ENCODE data around the gene VPS41. TPM values are rescaled to one million over a fixed set of nuclear protein-coding genes. Genes with fewer than 3 reads are reported as not detected.
A peak's percentile ranks its signal among the peaks of the same experiment; 100 is the strongest.

Gene VPS41
- total RNA-seq, 2 experiments from 2014 or later: 50.1 to 50.8 TPM

GRCh38 chr7:38813768-38814167, 95.2 kb downstream of the VPS41 start:
- no peak for DNase-seq
- no peaks in the 10 kb centered on the region for H3K9me3 Mint-ChIP-seq
- no peak overlapping the region for H3K4me3 Mint-ChIP-seq
- H3K36me3 Mint-ChIP-seq (ENCODE audit: low read depth): peaks cover 8% of the 10 kb centered on the region
- ChIA-PET POLR2A (no interaction called here), CTCF (no interaction called here)
- H3K4me1 Mint-ChIP-seq: no peaks in the 10 kb centered on the region
- no peaks in the 10 kb centered on the region for H3K27me3 Mint-ChIP-seq
- H3K27ac Mint-ChIP-seq: no peak overlapping the region

DNA sequence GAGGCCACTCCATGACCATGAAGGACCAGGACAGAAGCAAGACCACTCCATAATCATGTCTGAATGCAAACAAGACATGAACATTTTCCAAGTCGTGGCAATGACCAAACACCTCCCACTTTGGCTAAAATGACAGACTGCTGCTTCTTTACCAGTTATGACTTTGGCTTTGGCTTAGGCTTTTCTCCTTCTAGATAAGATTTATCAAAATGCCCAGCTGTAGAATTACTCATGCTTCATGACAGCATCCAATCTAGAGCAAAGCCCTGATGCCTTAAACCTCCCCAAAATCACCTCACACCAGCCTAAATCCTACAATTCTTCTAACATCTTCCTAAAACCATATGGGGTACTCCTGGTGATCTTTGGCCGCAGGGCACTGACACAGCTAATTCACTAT, 102.1 kb downstream of the VPS41 start:
- Mint-ChIP-seq H3K36me3 (ENCODE audit: low read depth) (no peaks in the 10 kb centered on the region), H3K27ac (no peak overlapping the region), H3K9me3 (no peaks in the 10 kb centered on the region), H3K4me1 (no peaks in the 10 kb centered on the region), H3K4me3 (no peak overlapping the region), H3K27me3 (no peaks in the 10 kb centered on the region)
- POLR2A ChIA-PET: no interaction called here
- DNase-seq: no peak
- CTCF ChIA-PET: no interaction called here

- H3K36me3 Mint-ChIP-seq (ENCODE audit: low read depth): no peaks in the 10 kb centered on the region
- POLR2A ChIA-PET: no interaction called here
- H3K4me1 Mint-ChIP-seq: no peaks in the 10 kb centered on the region
- H3K27me3 Mint-ChIP-seq: no peaks in the 10 kb centered on the region
- no peak for DNase-seq
- H3K27ac Mint-ChIP-seq: no peak overlapping the region
- CTCF ChIA-PET: no interaction called here
- H3K9me3 Mint-ChIP-seq: no peaks in the 10 kb centered on the region
- no peak overlapping the region for H3K4me3 Mint-ChIP-seq
These were observed 107.2 kb downstream of the VPS41 start for GRCh38 chr7:38801786-38802185.

DNA sequence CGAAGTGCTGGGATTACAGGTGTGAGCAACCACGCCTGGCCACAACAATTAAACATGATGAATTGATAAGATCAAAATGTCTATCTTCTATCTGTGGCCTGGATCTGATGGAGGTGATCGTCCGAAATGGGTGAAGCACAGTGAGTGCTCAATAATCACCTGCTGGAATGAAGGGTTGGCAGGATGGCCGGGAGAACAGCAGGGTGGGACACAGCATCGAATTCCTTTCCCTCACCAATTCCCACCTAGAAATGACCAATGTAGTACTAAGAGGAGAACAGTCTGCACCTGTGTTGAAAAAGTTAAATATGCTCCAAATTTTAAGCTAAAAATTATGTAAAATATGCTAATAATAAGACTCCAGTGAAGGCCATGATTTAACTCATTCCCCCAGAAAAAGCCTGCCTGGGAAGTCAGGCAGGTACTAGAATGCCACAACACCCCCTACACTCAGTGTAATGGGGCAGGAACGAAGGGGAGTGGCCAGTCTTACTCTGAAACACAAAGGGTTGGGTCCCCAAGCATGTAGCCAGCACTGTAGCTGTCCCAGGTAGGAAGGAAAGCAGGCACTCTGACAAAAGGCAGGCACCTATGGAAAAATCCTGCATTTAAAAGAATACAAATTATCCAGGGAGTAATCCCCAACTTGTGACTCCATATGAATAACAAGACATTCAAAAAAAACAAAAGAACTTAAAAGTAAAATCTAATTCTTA, 110.3 kb downstream of the VPS41 start:
- Mint-ChIP-seq H3K27ac (no peak overlapping the region), H3K9me3 (no peaks in the 10 kb centered on the region)
- CTCF ChIA-PET: interaction anchor here (1.0 kb wide), 1 partner anchor 10 kb away, joined by 3 read pairs; no protein-coding TSS in a partner anchor

GRCh38 chr7:38796626-38797501, 112.1 kb downstream of the VPS41 start:
- peaks cover 3% of the 10 kb centered on the region for H3K36me3 Mint-ChIP-seq (ENCODE audit: low read depth)
- DNase-seq: peak; percentile 53
- CTCF ChIA-PET: interaction anchor here (0.6 kb wide), 1 partner anchor 723 kb away, joined by 3 read pairs; no protein-coding TSS in a partner anchor
- H3K27me3 Mint-ChIP-seq: no peaks in the 10 kb centered on the region
- no peak overlapping the region for H3K27ac Mint-ChIP-seq
- no peaks in the 10 kb centered on the region for H3K4me1 Mint-ChIP-seq
- no peak overlapping the region for H3K4me3 Mint-ChIP-seq
- no peaks in the 10 kb centered on the region for H3K9me3 Mint-ChIP-seq
- POLR2A ChIA-PET: no interaction called here

More for the DNA sequence above, 110.3 kb downstream of the VPS41 start:
- DNase-seq: no peak
- POLR2A ChIA-PET: no interaction called here
- H3K27me3 Mint-ChIP-seq: no peaks in the 10 kb centered on the region
- no peak overlapping the region for H3K4me3 Mint-ChIP-seq
- no peaks in the 10 kb centered on the region for H3K4me1 Mint-ChIP-seq
- no peaks in the 10 kb centered on the region for H3K36me3 Mint-ChIP-seq (ENCODE audit: low read depth)

DNA sequence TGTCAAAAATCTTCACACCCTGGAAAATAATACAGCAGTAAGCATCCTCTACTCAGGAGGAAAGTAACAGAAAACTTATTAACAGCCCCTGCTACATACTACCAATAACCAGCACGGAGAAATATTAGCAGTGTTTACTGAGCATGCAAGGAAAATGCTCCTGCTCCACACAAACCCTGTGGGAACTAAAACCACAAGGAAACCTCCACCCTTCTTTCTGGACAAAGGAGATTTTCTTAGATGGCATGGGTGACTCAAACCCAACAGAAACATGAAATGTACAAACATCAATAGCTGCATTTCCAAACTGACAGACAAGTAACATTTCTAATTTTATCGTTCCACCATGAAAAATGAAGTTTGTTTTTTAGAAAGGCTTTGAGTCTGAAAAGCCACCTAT, 113.4 kb downstream of the VPS41 start:
- Mint-ChIP-seq H3K4me1 (no peaks in the 10 kb centered on the region), H3K9me3 (no peaks in the 10 kb centered on the region), H3K4me3 (no peak overlapping the region), H3K27ac (no peak overlapping the region), H3K27me3 (no peaks in the 10 kb centered on the region), H3K36me3 (ENCODE audit: low read depth) (peaks cover 4% of the 10 kb centered on the region)
- CTCF ChIA-PET: no interaction called here
- POLR2A ChIA-PET: no interaction called here
- DNase-seq: no peak

GRCh38 chr7:38781991-38782390, 127.0 kb downstream of the VPS41 start:
- Mint-ChIP-seq H3K36me3 (ENCODE audit: low read depth) (peaks cover under 1% of the 10 kb centered on the region), H3K4me1 (peaks cover under 1% of the 10 kb centered on the region), H3K27ac (no peak overlapping the region), H3K9me3 (no peaks in the 10 kb centered on the region), H3K27me3 (no peaks in the 10 kb centered on the region), H3K4me3 (no peak overlapping the region)
- DNase-seq: no peak
- ChIA-PET POLR2A (no interaction called here), CTCF (no interaction called here)

DNA sequence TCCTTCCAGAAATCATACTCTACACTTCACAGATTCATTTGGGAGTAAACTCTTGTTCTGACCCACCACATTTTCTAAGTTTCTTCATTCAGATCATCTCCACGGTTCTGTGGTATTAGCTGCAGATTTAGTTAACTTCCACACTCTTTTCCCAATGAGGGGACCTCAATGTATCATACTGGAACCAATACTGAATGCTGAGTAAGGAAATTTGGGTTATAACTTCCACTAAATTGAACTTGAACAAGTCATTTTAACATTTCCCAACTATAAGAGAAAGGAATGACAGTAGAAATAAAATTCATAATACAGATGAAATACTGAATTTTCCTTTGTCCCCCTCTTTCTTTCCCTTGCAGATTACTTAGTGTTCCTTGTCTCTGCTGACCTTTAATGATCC, 131.4 kb downstream of the VPS41 start:
- Mint-ChIP-seq H3K4me1 (no peaks in the 10 kb centered on the region), H3K27ac (no peak overlapping the region), H3K36me3 (ENCODE audit: low read depth) (peaks cover 7% of the 10 kb centered on the region), H3K9me3 (no peaks in the 10 kb centered on the region), H3K4me3 (no peak overlapping the region), H3K27me3 (no peaks in the 10 kb centered on the region)
- POLR2A ChIA-PET: no interaction called here
- no peak for DNase-seq
- CTCF ChIA-PET: interaction anchor here (1.1 kb wide), 1 partner anchor 14 kb away, joined by 4 read pairs; no protein-coding TSS in a partner anchor

DNA sequence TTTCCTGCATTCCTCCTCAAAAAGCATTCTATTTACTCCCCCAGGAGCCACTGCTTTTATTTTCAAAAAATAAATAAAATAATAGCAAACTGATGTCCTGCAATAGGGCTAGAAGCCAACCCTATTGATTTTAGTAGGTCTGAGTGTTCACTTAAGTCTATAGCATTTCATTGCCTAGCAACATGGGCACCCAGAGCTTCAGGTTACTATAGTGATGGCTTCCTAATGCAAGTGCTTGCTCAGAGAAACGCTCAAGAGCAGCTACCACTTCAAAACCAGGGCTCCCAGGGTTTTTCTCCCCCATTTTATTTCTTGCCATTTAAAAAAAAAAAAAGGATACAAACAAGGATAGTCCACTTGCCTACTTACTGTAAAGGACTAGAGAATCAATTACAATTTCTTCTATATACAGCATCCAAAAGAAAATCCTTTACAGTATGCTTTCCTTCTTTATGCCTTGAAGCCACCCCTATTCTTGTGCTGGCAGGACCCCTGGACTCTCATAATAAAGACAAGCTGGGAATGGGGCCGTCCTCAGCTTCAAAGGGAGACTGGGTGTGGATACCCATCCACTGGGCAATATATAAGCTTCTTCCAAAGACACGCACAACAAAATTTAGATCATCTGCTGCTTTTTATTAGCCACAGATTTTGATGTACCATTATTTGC, 133.3 kb downstream of the VPS41 start:
- DNase-seq: no peak
- Mint-ChIP-seq H3K9me3 (no peaks in the 10 kb centered on the region), H3K36me3 (ENCODE audit: low read depth) (peaks cover 12% of the 10 kb centered on the region), H3K4me3 (no peak overlapping the region), H3K27ac (no peak overlapping the region), H3K27me3 (no peaks in the 10 kb centered on the region), H3K4me1 (no peaks in the 10 kb centered on the region)
- ChIA-PET CTCF (interaction anchor here (1.1 kb wide), 1 partner anchor 8 kb away, joined by 3 read pairs; no protein-coding TSS in a partner anchor), POLR2A (no interaction called here)

DNA sequence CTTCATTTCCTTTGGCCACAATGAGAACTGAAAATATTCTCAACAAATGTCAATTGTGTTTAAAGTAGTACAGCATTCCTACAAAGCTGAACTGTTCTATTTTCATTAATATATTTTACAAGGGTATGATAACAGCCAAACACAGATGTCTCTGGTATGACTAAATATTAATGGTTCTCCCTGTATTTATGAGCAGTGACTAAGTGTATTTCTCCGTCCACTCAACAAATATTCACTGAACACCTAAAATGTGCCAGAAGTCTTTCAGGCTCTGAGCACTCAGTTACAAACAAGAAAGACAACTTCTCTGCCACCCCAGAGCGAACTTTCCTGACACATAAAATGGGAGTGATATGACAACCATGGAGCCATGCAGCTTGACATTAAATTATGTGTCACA, 135.6 kb downstream of the VPS41 start:
- peaks cover 26% of the 10 kb centered on the region for H3K36me3 Mint-ChIP-seq (ENCODE audit: low read depth)
- CTCF ChIA-PET: no interaction called here
- POLR2A ChIA-PET: no interaction called here

GRCh38 chr7:38760226-38760625, 148.8 kb downstream of the VPS41 start:
- no peaks in the 10 kb centered on the region for H3K9me3 Mint-ChIP-seq
- H3K4me3 Mint-ChIP-seq: no peak overlapping the region
- no peak for DNase-seq
- H3K4me1 Mint-ChIP-seq: no peaks in the 10 kb centered on the region
- no peaks in the 10 kb centered on the region for H3K27me3 Mint-ChIP-seq
- CTCF ChIA-PET: interaction anchor here (1.0 kb wide), 1 partner anchor 12 kb away, joined by 3 read pairs; no protein-coding TSS in a partner anchor
- peaks cover 8% of the 10 kb centered on the region for H3K36me3 Mint-ChIP-seq (ENCODE audit: low read depth)
- H3K27ac Mint-ChIP-seq: no peak overlapping the region
- POLR2A ChIA-PET: no interaction called here

More for the DNA sequence above, 135.6 kb downstream of the VPS41 start:
- H3K4me1 Mint-ChIP-seq: no peaks in the 10 kb centered on the region
- DNase-seq: no peak
- no peaks in the 10 kb centered on the region for H3K9me3 Mint-ChIP-seq
- no peaks in the 10 kb centered on the region for H3K27me3 Mint-ChIP-seq
- no peak overlapping the region for H3K4me3 Mint-ChIP-seq
- H3K27ac Mint-ChIP-seq: no peak overlapping the region

- Mint-ChIP-seq H3K36me3 (ENCODE audit: low read depth) (peaks cover 2% of the 10 kb centered on the region), H3K27ac (no peak overlapping the region), H3K27me3 (no peaks in the 10 kb centered on the region), H3K9me3 (no peaks in the 10 kb centered on the region), H3K4me1 (no peaks in the 10 kb centered on the region), H3K4me3 (no peak overlapping the region)
- ChIA-PET POLR2A (no interaction called here), CTCF (no interaction called here)
- no peak for DNase-seq
These were observed 150.0 kb downstream of the VPS41 start for GRCh38 chr7:38759028-38759427.

- no peaks in the 10 kb centered on the region for H3K27me3 Mint-ChIP-seq
- H3K4me1 Mint-ChIP-seq: no peaks in the 10 kb centered on the region
- DNase-seq: no peak
- ChIA-PET CTCF (no interaction called here), POLR2A (no interaction called here)
- no peaks in the 10 kb centered on the region for H3K36me3 Mint-ChIP-seq (ENCODE audit: low read depth)
- no peak overlapping the region for H3K4me3 Mint-ChIP-seq
- no peak overlapping the region for H3K27ac Mint-ChIP-seq
- no peaks in the 10 kb centered on the region for H3K9me3 Mint-ChIP-seq
These were observed 151.1 kb downstream of the VPS41 start for GRCh38 chr7:38757931-38758330.
